GM18909 (cell line): Measurements from ENCODE around the gene KTN1.

Source experiments
- ATAC-seq: cut with Tn5 transposase; IDR thresholded peaks from one replicate; pipeline ENCODE4 v1.9.1; 2021; ENCODE audit warnings: mild to moderate bottlenecking; ENCODE audit not compliant: unreplicated experiment, poor library complexity

KTN1 gene, protein sequence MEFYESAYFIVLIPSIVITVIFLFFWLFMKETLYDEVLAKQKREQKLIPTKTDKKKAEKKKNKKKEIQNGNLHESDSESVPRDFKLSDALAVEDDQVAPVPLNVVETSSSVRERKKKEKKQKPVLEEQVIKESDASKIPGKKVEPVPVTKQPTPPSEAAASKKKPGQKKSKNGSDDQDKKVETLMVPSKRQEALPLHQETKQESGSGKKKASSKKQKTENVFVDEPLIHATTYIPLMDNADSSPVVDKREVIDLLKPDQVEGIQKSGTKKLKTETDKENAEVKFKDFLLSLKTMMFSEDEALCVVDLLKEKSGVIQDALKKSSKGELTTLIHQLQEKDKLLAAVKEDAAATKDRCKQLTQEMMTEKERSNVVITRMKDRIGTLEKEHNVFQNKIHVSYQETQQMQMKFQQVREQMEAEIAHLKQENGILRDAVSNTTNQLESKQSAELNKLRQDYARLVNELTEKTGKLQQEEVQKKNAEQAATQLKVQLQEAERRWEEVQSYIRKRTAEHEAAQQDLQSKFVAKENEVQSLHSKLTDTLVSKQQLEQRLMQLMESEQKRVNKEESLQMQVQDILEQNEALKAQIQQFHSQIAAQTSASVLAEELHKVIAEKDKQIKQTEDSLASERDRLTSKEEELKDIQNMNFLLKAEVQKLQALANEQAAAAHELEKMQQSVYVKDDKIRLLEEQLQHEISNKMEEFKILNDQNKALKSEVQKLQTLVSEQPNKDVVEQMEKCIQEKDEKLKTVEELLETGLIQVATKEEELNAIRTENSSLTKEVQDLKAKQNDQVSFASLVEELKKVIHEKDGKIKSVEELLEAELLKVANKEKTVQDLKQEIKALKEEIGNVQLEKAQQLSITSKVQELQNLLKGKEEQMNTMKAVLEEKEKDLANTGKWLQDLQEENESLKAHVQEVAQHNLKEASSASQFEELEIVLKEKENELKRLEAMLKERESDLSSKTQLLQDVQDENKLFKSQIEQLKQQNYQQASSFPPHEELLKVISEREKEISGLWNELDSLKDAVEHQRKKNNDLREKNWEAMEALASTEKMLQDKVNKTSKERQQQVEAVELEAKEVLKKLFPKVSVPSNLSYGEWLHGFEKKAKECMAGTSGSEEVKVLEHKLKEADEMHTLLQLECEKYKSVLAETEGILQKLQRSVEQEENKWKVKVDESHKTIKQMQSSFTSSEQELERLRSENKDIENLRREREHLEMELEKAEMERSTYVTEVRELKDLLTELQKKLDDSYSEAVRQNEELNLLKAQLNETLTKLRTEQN (N-terminal part only)

DNA sequence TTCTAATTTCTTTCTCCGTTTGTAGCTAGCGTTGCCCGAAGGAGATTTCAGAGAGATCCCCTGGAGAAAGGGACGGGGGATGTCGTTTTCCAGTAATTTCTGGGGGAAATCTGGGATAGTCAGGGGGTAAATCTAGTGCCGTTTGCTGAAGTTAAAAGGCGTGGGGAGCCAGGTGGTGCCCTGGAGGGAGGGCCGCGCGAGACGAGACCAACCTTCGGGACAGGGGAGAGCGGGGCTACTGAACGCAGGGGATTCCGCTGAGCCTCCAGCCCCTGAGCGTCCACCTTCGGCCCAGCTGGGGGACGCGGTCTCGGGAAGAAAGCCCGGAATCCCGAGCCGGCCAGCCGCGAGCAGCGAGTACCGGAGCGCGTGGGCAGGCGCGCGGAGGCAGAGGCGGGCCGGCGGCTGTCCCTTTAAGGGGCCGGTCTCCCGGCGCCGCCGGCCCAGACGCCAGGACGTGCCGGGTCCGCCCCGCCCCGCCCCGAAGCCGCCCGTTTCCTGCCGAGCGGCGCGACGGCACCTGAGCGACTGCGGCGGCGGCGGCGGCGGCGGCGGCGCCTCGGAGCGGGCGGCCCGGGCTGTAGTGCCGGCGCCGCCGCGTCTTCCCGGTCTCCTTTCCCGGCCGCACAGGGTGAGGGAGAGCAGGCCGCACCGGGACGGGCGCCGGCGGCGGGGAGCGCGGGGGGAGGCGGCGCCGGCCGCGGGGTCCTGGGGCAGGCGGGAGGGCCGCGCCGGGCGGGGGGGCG, at the start of gene KTN1:
Gene KTN1 (plus strand): TSS at position 484 of the 746 bp plus-strand sequence. CDS start 31,842 bp downstream, outside the sequence.
- peak; percentile 81 for ATAC-seq

DNA sequence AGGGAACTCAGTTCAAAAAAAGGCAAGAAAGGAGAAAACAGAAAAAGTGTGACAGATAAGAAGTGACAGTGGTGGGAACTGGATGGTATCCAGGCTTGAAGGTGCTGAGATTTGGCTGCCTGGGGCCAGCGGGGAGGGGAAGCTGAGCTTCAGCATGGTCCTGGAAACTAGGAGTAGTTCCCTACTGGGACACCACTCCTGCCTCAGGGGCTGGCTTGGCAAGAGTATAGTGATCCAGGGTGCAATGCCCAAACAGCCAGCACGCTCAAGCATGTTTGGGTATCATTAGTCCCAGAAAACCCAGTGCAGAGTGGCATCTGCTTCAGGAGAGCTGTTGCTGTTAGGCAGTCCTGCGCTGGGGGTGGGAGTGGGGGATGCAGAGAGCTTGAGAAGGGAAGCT, 49.5 kb upstream of the KTN1 start:
- no peak for ATAC-seq

DNA sequence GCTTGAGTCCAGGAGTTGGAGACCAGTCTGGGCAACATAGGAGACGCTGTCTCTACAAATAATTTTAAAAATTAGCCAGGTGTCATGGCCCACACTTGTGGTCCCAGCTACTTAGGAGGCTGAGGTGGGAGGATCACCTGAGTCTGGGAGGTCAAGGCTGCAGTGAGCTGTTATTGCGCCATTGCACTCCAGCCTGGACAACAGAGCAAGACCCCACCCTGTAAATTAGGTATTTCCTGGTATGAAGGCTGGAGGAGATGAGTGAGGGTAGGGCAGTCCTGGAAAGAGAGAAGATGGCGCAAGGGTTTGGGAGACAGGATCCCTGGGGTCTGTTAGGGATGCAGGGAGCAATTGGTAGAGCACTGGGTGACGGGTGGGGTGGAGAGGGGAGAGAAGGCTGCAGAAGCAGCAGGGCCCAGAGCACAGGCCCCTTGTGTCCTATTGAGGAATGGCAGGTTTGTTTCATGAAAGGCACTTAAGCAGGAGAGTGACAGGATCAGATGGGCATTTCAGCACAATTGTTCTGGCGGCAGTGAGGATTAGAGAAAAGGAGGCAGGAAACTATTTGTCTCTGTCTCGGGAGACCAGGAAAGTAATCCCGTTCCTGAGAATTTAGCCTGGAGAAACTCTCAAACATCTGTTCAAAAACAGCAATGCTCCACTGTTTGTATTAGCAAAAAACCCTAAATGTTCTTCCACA, 47.2 kb upstream of the KTN1 start:
- no peak for ATAC-seq

DNA sequence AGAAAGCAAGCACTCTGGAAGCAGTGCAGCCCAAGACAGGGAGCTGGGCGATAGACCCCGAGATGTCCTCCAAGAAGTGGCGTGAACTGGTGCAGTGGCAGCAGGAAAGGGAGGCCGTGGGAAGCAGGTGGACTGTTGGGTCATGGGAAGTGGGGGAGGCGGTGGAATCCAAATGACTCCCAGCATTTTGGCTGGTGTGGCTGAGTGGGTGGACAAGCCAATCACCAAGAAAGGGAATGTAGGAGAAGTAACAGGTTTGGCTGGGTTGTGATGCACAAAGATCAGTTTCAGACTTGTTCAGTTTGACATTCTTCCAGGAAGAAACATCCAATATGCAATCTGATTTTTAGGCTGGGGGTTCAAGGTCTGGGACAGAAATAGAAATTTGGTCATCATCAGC, 46.0 kb upstream of the KTN1 start:
- no peak for ATAC-seq

DNA sequence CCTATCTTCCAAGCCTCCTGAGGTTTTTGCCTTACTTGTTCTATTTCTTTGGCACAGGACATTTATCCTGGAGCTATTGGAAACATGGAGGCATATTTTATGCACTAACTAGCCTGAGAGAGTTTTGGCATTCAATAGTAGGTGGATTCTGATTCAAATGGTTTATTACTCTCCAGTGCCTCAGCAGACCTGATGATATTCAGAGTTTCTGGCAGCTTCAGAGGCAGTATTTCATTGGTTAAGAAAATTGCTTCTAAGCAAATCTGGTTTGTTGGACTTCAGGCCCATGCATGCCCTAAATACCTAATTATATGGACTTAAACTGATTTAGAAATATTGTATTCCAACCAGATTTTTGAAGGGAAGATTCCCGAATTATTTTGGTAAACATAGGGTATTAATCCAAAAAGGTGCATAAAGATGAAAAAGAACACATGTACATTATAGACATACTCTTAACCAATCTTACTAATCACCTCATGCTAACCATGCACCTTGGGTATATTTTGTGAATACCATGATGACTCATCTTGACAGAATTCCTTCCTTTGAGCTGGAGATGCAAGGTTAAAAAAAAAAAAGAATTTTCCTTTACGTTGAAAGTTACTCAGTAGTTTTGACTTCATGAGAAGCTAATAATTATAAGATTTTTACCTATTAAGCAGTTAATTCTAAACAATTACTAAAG, 44.3 kb upstream of the KTN1 start:
- ATAC-seq, result no peak

DNA sequence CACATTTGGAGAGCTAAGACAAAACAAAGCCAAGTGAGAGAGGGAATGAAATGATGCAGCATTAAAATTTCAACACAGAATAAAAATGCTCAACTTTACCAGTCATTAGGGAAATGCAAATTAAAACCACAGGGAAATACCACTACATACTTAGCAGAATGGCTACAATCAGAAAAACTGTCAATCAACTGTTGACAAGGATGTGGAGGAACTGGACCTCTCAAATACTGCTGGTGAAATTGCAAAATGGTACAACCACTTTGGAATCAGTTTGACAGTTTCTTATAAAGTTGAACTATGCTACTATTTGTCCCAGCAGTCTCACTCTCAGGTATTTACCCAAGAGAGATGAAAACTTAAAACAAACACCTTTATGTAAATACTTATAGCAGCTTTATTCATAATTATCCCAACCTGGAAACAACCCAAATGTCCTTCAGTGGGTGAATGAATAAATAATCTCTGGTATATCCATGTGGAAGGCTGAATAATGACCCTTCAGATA, 43.8 kb upstream of the KTN1 start:
- ATAC-seq, result no peak

DNA sequence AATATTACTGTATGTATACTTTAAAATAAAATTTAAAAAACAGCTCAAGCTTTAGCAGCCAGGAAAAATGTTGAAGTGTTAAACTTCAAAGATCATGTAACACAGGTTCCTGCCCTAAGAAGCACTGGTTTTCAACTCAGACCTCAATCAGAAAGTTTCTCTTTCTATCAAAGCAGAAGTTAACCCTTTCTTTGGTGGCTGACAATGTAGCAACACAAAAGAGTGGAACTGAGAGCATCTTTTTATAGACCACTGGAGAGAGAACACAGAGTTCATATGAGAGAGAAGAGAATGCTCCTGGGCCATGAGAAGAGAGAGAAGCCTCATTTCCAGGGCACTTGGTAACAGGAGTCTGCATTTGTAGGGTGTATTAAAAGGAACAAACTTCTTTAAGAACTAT, 42.2 kb upstream of the KTN1 start:
- peak; percentile 44 for ATAC-seq

DNA sequence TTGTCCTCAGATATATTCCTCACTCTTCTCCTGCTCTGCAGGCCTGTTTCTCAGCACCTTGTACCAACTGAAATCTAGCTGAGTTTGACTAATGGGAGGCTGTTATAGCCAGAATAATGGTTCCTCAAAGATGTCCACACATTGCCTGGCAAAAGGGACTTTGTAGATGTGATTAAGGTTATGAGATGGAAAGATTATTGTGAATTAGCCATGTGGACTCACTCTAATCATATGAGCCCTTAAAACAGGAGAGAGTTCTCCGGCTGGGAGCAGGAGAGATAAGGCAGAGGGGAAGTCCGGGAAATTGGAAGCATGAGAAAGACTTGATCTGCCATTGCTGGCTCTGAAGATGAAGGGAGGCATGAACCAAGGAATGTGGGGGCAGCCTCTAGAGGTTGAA, 40.0 kb upstream of the KTN1 start:
- ATAC-seq, result no peak

DNA sequence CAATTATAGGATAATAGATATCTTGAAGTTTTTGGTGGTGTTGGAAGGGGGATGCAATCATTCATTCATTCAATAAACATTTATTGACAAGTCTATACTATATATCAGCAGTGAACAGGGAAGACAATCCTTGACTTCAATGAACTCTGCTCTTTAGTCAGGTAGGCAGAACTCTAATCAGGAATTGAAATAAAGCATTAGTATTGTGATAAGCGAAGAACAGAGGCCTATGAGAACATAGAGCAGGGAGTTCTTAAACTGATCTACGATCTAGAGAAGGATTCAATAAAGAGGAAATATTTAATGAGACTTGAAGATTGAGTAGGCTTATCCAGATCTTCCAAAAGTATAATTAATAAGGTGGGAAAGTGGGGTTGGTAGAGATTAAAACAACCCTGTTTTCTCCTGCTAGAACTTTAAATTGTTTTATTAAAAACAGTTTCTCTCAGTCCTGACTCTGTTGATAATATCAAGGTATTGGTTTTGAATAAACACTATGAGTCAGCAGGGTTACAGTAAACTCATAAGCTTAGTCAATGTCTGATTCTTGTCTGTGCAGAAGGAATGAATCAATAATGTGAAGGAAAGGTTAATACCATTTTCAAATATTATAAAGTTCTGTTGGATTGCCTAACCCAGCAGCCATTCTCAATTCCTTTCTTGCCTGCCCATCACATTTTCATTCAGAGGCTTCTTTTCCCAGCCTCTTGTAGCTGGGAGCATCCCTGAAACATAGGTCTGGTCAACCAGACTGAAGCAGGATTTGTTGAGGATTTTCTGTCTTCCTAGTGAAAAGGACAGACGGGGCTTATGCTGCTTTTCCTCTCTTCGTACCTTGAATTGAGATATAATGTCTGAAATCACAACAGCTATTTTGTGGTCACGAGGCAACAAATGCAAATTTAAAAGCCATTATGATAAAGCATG, 38.9 kb upstream of the KTN1 start:
- ATAC-seq, result no peak

DNA sequence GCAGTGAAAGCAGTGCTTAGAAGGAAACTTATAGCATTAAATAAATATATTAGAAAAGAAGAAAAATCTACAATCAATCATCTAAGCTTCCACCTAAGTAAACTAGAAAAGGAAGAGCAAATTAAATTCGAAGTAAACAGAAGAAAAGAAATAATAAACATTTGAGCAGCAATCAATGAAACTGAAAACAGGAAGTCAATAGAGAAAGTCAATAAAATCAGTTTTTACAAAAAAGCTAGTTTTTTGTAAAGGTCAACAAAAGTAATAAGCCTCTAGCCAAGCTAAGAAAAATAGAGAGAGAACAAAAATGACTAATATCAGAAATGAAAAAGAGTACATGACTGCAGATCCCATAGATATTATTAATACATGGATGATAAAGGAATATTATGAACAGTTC, 34.2 kb upstream of the KTN1 start:
- peak; percentile 13 for ATAC-seq

DNA sequence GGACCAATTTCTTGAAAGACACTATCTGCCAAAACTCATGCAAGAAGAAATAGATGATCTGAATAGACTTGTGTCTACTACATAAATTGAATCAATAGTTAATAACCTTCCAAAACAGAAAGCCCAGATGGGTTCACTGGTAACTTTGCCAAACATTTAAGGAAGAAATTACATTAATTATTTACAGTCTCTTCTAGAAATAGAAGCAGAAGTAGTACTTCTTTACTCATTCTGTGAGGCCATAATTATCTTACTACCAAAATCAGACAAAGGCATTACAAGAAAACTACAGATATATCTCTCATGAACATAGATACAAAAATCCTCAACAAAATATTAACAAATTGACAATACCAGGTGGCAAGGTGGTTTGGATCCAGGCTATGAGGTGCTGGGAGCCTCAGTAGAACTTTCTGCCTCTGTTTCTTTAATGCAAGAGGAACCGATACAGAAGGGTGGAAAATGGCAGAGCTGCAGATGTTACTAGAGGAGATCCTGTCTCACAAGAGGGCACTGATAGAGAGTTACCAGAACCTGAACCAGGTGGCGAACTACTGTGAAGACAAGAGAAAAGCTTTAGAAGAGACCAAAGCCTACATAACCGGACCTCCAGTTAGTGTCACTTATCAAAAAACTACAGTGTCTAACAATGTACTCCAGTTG, 33.7 kb upstream of the KTN1 start:
- peak; percentile 69 for ATAC-seq

DNA sequence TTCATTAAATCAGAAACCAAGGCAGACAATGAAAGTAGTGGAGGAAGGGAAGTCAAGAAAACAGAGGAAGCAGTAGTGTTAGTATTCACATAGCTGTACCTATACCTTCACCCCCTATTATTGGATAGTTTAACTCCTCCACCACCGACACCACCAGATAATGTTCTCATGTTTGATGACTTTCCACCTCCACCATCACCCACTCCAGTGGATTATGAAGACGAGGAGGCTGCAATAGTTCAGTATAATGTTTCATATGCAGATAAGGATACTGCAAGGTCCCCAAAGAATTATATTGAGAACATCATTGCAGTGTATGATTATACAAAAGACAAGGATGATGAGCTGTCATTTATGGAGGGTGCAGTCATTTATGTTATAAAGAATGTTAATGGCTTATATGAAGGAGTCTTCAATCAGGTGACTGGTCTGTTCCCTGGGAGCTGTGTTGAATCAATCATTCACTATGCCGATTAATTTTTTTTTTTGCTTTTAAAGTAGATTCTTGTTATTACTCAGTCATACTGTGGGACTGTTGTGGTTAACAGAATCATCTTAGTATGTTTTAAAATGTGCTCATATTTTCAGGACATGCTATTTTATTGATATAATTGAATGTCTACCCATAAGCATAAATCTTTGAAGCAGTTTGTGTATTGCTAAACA, 32.2 kb upstream of the KTN1 start:
- peak; percentile 49 for ATAC-seq

DNA sequence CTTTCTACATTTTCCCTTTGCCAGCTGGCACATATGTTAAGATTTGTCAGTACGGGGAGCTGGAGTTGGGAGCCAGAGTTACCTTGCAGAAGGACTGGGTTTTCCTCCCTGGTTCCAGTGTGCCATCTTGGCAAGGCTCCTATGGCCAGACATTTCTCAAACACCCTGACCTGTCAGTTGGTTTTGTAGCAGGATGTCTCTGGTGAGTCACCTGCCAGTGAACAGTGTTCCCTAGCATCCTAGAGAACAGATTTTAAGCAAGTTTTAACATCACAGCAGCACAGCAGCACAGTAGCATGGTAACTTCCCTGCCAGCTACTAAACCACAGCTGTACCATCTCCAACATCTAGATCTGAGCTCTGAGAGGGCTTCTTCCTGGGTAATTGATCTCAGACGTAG, 26.2 kb upstream of the KTN1 start:
- ATAC-seq, result no peak

DNA sequence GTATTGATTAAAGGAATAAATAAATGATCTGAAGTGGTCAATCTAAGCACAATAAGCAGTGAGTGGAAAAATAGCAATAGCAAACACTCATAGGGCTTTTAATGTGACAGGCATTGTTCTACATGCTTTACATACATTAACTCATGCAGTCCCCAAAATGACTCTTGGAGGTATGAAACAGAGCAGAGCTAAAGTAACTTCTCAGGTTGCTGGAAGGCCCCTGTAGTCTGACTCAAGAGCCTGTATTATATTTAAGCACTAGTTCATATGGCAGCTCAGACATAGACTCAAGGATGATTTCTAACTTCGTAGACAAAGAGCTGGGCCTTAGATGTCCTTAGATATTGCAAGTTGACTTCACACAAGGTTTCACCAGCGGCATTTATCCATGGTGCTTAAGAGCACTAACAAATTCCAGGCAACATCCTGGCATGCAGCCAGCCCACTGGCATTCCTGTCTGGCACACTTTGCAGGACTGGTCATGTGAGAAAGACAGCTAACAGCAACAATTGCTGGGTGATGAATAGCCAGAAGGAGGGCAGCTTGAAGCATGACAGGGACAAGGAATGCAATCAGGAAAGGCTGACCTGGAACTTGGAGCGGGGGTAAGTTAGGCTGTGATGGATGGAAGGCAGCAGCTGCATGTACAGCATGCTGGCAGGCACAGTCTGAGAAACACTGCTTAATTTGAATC, 22.9 kb upstream of the KTN1 start:
- ATAC-seq, result no peak

DNA sequence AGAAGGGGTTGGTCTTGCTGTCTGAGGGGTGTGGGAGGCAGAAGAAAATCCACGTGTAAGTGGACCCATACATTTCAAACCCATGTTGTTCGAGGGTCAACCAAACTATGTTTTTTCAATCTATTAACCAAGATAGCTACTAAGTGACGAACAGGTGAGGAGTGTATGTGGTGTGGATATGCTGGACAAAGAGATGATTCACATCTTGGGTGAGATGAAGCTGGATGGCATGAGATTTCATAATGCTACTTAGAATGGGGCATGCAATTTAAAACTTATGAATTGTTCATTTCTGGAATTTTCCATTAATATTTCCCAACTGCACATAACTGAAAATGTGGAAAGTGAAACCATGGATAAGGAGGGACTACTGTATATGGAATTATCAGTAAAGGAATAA, 17.9 kb upstream of the KTN1 start:
- ATAC-seq, result no peak

DNA sequence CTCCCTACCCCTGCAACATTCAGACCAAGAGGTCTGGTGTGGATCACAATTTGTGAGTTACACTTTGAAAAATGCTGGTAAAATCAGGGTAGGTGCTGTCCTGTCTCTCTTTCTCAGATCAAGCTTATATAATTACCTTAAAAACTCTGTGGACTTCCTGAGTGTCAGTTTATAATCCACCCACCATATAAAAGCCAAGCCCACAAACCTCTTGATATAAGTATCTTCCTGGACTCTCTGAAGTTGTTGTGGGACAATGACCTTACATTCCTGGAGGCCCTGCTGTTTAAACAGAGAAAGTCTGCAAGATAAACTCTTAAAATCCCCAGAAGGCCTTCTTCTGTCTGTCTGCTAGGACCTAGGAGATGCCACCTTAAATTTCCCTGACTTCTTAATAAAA, 11.4 kb upstream of the KTN1 start:
- ATAC-seq, result no peak
